ENCODE measurements around the gene ABHD10.

Gene ABHD10

GRCh38 chr3:112001526-112001925 lies 22.7 kb downstream of the ABHD10 start:
- Histone ChIP-seq H3K79me2 (ENCODE audit: control insufficient read depth, insufficient read depth, low read length) (no peaks in the 10 kb centered on the region), H3K27ac (ENCODE audit: low read depth, low read length) (no peak overlapping the region), H3K23ac (ENCODE audit: low read length) (no peak overlapping the region), H3K27me3 (ENCODE audit: insufficient read depth, low read length, poor library complexity) (no peaks in the 10 kb centered on the region), H3K18ac (ENCODE audit: low read length) (no peak overlapping the region), H3K79me1 (ENCODE audit: low read length) (no peaks in the 10 kb centered on the region), H4K5ac (ENCODE audit: low read length) (no peak overlapping the region), H2BK5ac (ENCODE audit: low read length) (no peak overlapping the region), H3K9ac (ENCODE audit: low read length) (no peak overlapping the region), H4K8ac (ENCODE audit: low read depth, low read length) (no peak overlapping the region), H3K4me1 (ENCODE audit: control insufficient read depth, low read depth, low read length) (peaks cover 10% of the 10 kb centered on the region), H3K4ac (ENCODE audit: low read depth, low read length) (no peak overlapping the region), H3K56ac (ENCODE audit: low read length) (no peak overlapping the region), H3K36me3 (ENCODE audit: control insufficient read depth, insufficient read depth, low read length) (no peaks in the 10 kb centered on the region), H2BK15ac (replicated peaks; ENCODE audit: low read depth) (no peak overlapping the region), H2AK5ac (ENCODE audit: low read length) (no peak overlapping the region), H3K4me3 (ENCODE audit: low read length) (no peak overlapping the region), H2BK120ac (ENCODE audit: low read depth, low read length) (no peak overlapping the region), H3K4me2 (ENCODE audit: low read length) (no peak overlapping the region)
- DNase-seq, result peak; percentile 34
- no CpG with 5 or more reads among the region's 2 CpGs for WGBS (ENCODE audit: extremely low coverage, insufficient coverage, low lambda C conversion rate)

- Histone ChIP-seq H3K23ac (ENCODE audit: low read length) (no peak overlapping the region), H3K18ac (ENCODE audit: low read length) (no peak overlapping the region), H3K9ac (ENCODE audit: low read length) (no peak overlapping the region), H4K5ac (ENCODE audit: low read length) (no peak overlapping the region), H2BK15ac (replicated peaks; ENCODE audit: low read depth) (no peak overlapping the region), H3K4ac (ENCODE audit: low read depth, low read length) (no peak overlapping the region), H3K36me3 (ENCODE audit: control insufficient read depth, insufficient read depth, low read length) (no peaks in the 10 kb centered on the region), H3K79me2 (ENCODE audit: control insufficient read depth, insufficient read depth, low read length) (no peaks in the 10 kb centered on the region), H3K27me3 (ENCODE audit: insufficient read depth, low read length, poor library complexity) (no peaks in the 10 kb centered on the region), H2BK5ac (ENCODE audit: low read length) (no peak overlapping the region), H3K4me2 (ENCODE audit: low read length) (no peak overlapping the region), H3K4me3 (ENCODE audit: low read length) (no peak overlapping the region), H2AK5ac (ENCODE audit: low read length) (no peak overlapping the region), H3K56ac (ENCODE audit: low read length) (no peak overlapping the region), H4K8ac (ENCODE audit: low read depth, low read length) (no peak overlapping the region), H2BK120ac (ENCODE audit: low read depth, low read length) (no peak overlapping the region), H3K4me1 (ENCODE audit: control insufficient read depth, low read depth, low read length) (peaks cover 10% of the 10 kb centered on the region), H3K79me1 (ENCODE audit: low read length) (no peaks in the 10 kb centered on the region), H3K27ac (ENCODE audit: low read depth, low read length) (no peak overlapping the region)
- WGBS (ENCODE audit: extremely low coverage, insufficient coverage, low lambda C conversion rate), result no CpG with 5 or more reads among the region's 8 CpGs
- DNase-seq, result no peak
These were observed 23.5 kb downstream of the ABHD10 start for GRCh38 chr3:112002096-112002971.

GRCh38 chr3:112003321-112004080 lies 24.7 kb downstream of the ABHD10 start:
- Histone ChIP-seq H3K27ac (ENCODE audit: low read depth, low read length) (no peak overlapping the region), H3K79me2 (ENCODE audit: control insufficient read depth, insufficient read depth, low read length) (no peaks in the 10 kb centered on the region)
- WGBS (ENCODE audit: extremely low coverage, insufficient coverage, low lambda C conversion rate), result no CpG with 5 or more reads among the region's 4 CpGs

GRCh38 chr3:112004187-112004586 lies 25.4 kb downstream of the ABHD10 start:
- no peak overlapping the region for H3K4me3 ChIP-seq (ENCODE audit: low read length)
- H3K79me1 ChIP-seq (ENCODE audit: low read length), result no peaks in the 10 kb centered on the region
- no peak overlapping the region for H2BK120ac ChIP-seq (ENCODE audit: low read depth, low read length)
- H3K23ac ChIP-seq (ENCODE audit: low read length), result no peak overlapping the region
- no peaks in the 10 kb centered on the region for H3K79me2 ChIP-seq (ENCODE audit: control insufficient read depth, insufficient read depth, low read length)
- H3K56ac ChIP-seq (ENCODE audit: low read length), result no peak overlapping the region
- H3K4ac ChIP-seq (ENCODE audit: low read depth, low read length), result no peak overlapping the region
- no peak overlapping the region for H3K27ac ChIP-seq (ENCODE audit: low read depth, low read length)
- DNase-seq, result no peak
- WGBS (ENCODE audit: extremely low coverage, insufficient coverage, low lambda C conversion rate), result no CpG with 5 or more reads among the region's 2 CpGs
- H3K9ac ChIP-seq (ENCODE audit: low read length), result no peak overlapping the region
- no peak overlapping the region for H2AK5ac ChIP-seq (ENCODE audit: low read length)
- no peaks in the 10 kb centered on the region for H3K27me3 ChIP-seq (ENCODE audit: insufficient read depth, low read length, poor library complexity)
- no peak overlapping the region for H3K18ac ChIP-seq (ENCODE audit: low read length)
- no peak overlapping the region for H4K5ac ChIP-seq (ENCODE audit: low read length)
- no peak overlapping the region for H2BK15ac ChIP-seq (replicated peaks; ENCODE audit: low read depth)
- H3K4me2 ChIP-seq (ENCODE audit: low read length), result no peak overlapping the region
- H3K36me3 ChIP-seq (ENCODE audit: control insufficient read depth, insufficient read depth, low read length), result no peaks in the 10 kb centered on the region
- H4K8ac ChIP-seq (ENCODE audit: low read depth, low read length), result no peak overlapping the region
- no peak overlapping the region for H2BK5ac ChIP-seq (ENCODE audit: low read length)
- H3K4me1 ChIP-seq (ENCODE audit: control insufficient read depth, low read depth, low read length), result peaks cover 10% of the 10 kb centered on the region

More at GRCh38 chr3:112003321-112004080, 24.7 kb downstream of the ABHD10 start:
- no peak overlapping the region for H4K8ac ChIP-seq (ENCODE audit: low read depth, low read length)
- H3K4me3 ChIP-seq (ENCODE audit: low read length), result no peak overlapping the region
- H3K79me1 ChIP-seq (ENCODE audit: low read length), result no peaks in the 10 kb centered on the region
- peaks cover 10% of the 10 kb centered on the region for H3K4me1 ChIP-seq (ENCODE audit: control insufficient read depth, low read depth, low read length)
- H2BK5ac ChIP-seq (ENCODE audit: low read length), result no peak overlapping the region
- no peak overlapping the region for H2BK120ac ChIP-seq (ENCODE audit: low read depth, low read length)
- no peak overlapping the region for H2AK5ac ChIP-seq (ENCODE audit: low read length)
- H3K9ac ChIP-seq (ENCODE audit: low read length), result no peak overlapping the region
- H4K5ac ChIP-seq (ENCODE audit: low read length), result no peak overlapping the region
- no peak overlapping the region for H3K4ac ChIP-seq (ENCODE audit: low read depth, low read length)
- H3K18ac ChIP-seq (ENCODE audit: low read length), result no peak overlapping the region
- DNase-seq, result no peak
- no peak overlapping the region for H3K56ac ChIP-seq (ENCODE audit: low read length)
- H3K27me3 ChIP-seq (ENCODE audit: insufficient read depth, low read length, poor library complexity), result no peaks in the 10 kb centered on the region
- no peak overlapping the region for H3K23ac ChIP-seq (ENCODE audit: low read length)
- H3K4me2 ChIP-seq (ENCODE audit: low read length), result no peak overlapping the region
- no peak overlapping the region for H2BK15ac ChIP-seq (replicated peaks; ENCODE audit: low read depth)
- H3K36me3 ChIP-seq (ENCODE audit: control insufficient read depth, insufficient read depth, low read length), result no peaks in the 10 kb centered on the region

GRCh38 chr3:112004669-112005068 lies 25.8 kb downstream of the ABHD10 start:
- Histone ChIP-seq H3K18ac (ENCODE audit: low read length) (no peak overlapping the region), H4K8ac (ENCODE audit: low read depth, low read length) (no peak overlapping the region), H2BK5ac (ENCODE audit: low read length) (no peak overlapping the region), H3K79me2 (ENCODE audit: control insufficient read depth, insufficient read depth, low read length) (no peaks in the 10 kb centered on the region), H3K56ac (ENCODE audit: low read length) (no peak overlapping the region), H3K36me3 (ENCODE audit: control insufficient read depth, insufficient read depth, low read length) (no peaks in the 10 kb centered on the region), H3K27me3 (ENCODE audit: insufficient read depth, low read length, poor library complexity) (no peaks in the 10 kb centered on the region), H2BK120ac (ENCODE audit: low read depth, low read length) (no peak overlapping the region), H3K4me2 (ENCODE audit: low read length) (no peak overlapping the region), H4K5ac (ENCODE audit: low read length) (no peak overlapping the region), H3K4ac (ENCODE audit: low read depth, low read length) (no peak overlapping the region), H3K27ac (ENCODE audit: low read depth, low read length) (no peak overlapping the region), H2BK15ac (replicated peaks; ENCODE audit: low read depth) (no peak overlapping the region), H3K9ac (ENCODE audit: low read length) (no peak overlapping the region), H3K4me3 (ENCODE audit: low read length) (no peak overlapping the region), H2AK5ac (ENCODE audit: low read length) (no peak overlapping the region), H3K4me1 (ENCODE audit: control insufficient read depth, low read depth, low read length) (peaks cover 10% of the 10 kb centered on the region), H3K79me1 (ENCODE audit: low read length) (no peaks in the 10 kb centered on the region), H3K23ac (ENCODE audit: low read length) (no peak overlapping the region)
- DNase-seq, result no peak
- WGBS (ENCODE audit: extremely low coverage, insufficient coverage, low lambda C conversion rate), result no CpG with 5 or more reads among the region's 2 CpGs
